ENCODE data around the gene SLC7A6.

Gene SLC7A6

GRCh38 chr16:68264128-68265077 is at the start of gene SLC7A6:
Gene SLC7A6, plus strand, starts transcription at chr16:68264526. Its CDS starts 10,201 bp downstream, at chr16:68274727.
- DNase-seq (ENCODE audit: low read depth): peak; percentile 79

DNA sequence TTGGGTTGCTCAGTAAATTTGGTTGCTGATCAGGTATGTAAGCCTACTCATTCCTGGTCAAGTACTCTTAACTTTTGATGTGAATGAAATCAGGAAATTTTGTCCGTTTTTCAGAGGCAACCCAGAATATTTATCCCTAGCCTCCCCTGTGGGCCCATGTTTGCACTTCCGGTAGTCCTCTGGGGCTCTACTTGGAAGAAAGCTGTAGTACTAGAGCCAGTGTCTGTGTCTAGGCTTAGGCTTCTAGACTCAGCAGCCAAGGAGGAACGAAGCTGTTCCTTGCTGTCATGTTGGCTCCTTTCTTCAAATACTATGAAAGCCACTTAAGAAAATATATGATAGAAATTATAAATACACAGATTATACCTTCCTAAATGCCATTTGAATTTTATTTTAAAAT is 49.6 kb upstream of the SLC7A6 start:
- DNase-seq (ENCODE audit: low read depth): no peak

- DNase-seq (ENCODE audit: low read depth): no peak
These were observed 49.0 kb upstream of the SLC7A6 start for GRCh38 chr16:68215302-68215701.

DNA sequence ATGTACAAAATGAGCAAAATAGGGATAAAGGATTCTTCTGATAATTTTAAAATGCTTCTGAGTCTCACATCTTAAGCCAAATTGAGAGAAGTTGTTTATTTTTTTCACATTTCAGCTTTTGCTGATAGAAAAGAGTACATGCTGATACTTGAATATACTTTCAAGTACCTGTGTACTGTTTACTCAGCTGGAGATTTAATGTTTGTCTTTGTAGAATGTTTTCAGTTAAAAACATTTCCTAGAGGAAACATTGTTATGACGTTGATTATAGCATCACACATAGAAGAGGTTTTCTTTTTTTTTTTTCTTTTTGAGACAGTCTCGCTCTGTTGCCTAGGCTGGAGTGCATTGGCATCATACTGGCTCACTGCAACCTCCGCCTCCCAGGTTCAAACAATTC is 48.1 kb upstream of the SLC7A6 start:
- no peak for DNase-seq (ENCODE audit: low read depth)

DNA sequence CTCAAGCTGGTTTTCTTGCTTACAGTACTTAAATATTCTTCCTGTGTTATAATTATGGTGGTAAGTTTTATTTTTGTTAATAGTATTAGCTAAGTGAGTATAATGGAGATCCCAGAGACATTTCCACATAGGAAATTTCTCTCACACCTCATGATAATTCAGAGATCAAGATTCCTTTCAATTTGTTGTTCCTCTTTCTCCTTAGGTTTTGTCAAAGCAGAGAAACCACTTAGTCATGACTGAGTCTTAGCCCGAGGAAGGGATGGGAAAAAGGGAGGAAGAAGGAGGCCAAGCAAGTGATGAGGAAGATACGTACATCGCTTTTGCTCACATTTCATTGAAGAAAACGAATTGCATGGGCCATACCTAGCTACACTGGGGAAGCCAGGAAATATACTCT is 46.8 kb upstream of the SLC7A6 start:
- no peak for DNase-seq (ENCODE audit: low read depth)

DNA sequence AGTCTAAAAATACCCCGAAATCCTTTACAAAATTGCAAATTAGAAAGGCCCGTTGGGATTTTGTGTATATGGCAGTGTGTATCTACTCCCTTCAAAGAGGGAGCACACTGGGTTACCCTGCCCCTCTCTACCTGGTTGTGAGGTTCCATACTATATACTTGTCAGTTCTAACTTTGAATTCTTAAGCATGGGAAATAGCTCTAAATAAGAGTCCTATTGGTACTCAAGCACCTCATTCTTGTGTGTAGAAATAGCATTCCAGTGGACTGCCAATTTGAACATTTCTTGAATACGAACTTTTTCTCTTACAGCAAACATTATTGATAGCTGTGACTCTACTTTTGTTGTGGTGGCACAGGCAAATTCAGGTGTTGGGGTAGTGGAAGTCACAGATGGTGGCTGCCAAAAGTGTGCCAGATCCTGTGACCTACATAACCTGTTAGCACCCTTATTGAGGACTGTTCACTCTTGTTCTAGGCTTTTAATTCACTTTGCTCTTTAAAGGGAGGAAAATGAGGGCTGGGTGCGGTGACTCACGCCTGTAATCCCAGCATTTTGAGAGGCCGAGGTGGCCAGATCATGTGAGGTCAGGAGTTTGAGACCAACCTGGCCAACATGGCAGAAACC is 44.5 kb upstream of the SLC7A6 start:
- no peak for DNase-seq (ENCODE audit: low read depth)

- no peak for DNase-seq (ENCODE audit: low read depth)
These were observed 41.3 kb upstream of the SLC7A6 start for GRCh38 chr16:68223072-68223471.

- DNase-seq (ENCODE audit: low read depth): no peak
These were observed 38.2 kb upstream of the SLC7A6 start for GRCh38 chr16:68226116-68226515.

GRCh38 chr16:68227183-68227793 is 37.0 kb upstream of the SLC7A6 start:
- no peak for DNase-seq (ENCODE audit: low read depth)

DNA sequence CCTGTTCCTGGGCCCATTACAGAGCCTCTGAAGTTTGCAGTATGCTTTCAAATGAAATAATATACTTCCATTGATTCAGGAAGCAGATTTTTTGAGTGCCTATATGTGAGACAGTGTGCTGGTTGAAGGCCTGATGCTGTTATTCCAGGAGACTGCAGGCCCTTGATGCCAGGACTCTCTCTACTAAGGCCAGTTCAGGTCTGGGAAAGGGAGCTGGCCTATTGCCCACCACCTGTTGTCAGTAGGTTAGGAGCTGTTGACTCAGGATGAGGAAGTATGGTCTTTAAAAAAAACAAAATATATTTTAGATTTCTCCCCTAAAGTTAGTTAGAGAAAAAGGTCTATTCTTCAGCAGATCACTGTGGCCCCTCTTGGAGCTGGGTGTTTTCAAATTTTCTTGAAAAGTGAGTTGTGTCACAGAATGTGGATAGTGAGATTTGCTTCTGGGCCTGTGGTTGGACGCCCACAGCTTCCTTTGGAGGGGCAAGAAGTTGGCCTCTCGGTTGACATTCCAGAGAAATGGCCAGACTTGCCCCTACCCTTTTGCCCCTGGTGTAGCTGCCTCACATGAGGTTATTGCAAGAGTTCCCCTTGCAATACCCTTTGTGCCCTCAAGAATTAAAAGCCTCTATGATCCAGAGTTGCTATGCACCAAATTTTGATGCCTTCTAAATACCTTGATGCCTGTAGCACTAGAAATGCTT is 36.3 kb upstream of the SLC7A6 start:
- DNase-seq (ENCODE audit: low read depth): no peak

GRCh38 chr16:68228652-68229051 is 35.7 kb upstream of the SLC7A6 start:
- no peak for DNase-seq (ENCODE audit: low read depth)

- peak; percentile 52 for DNase-seq (ENCODE audit: low read depth)
These were observed 34.7 kb upstream of the SLC7A6 start for GRCh38 chr16:68229431-68230175.

DNA sequence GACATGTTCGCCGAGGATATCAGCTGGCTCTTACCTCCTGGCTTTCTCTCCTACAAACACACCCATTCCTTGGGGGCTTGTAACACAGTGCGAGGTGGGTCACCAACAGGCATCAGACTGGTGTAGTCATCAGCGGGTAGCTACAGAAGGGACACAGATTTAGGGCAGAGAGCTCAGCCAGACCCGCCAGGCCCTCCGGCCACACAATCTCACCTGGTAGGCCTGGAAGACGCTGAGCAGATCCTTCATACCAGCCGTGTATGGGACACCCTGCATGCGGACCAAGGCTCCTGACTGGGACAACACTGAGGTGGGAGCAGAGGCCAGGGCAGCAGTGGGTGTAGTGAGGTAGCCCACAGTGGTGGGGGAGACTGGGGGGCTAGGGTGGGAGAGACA is 34.2 kb upstream of the SLC7A6 start:
- no peak for DNase-seq (ENCODE audit: low read depth)

DNA sequence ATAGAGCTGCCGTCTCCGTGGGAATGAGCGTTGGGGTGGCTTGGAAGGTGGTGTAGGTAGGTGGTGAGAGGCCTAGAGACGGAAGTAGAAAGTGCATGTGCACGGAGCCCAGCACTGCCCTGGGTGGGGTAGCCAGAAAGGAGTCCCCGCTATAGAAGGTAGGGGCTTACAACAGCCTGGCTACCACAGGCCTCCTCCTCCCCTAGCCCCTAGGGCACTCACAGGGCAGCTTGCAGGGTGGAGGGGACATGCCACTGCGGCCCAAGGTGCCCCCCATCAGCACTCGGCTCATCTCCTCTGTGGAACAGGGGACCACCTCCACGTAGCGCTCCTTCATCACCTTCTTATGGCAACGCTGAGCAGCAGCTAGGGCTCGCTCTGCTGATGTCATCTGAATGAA is 33.4 kb upstream of the SLC7A6 start:
- DNase-seq (ENCODE audit: low read depth): no peak

DNA sequence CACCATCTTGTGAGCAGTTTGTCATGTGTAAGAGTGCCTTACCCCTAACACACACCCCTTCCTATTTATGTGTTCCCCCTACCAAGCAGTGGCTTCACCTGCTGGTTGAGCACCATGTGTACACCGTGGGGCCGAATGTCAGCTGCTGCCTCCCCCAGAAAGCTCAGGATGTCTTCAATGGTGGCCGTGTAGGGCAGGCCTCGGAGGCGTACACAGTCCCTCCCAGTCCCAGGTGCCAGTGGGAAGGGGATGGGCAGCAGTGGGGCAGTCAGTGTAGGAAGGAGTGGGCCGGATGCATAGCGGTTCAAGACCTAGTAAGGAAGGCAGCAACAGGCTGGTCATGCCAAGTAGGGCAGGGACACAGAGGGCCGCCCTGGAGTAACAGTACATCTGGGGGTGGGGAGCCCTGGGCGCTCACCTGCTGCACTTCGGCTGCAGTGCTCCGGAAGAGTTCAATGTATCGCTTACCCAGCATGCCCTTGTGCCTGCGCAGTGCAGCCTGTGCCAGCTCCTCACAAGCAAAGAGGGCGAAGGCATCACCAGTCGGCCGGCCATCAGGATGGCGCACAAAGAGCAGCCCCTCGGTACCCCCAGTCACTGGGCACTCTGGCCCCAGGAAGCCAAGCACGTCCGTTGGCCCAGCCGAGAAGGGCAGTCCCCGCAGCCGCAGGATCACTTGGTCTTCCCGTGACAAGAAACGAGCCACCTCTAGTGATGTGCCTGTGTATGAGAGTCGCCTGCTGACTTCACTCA is 32.8 kb upstream of the SLC7A6 start:
- no peak for DNase-seq (ENCODE audit: low read depth)

- no peak for DNase-seq (ENCODE audit: low read depth)
These were observed 32.0 kb upstream of the SLC7A6 start for GRCh38 chr16:68232335-68232734.

DNA sequence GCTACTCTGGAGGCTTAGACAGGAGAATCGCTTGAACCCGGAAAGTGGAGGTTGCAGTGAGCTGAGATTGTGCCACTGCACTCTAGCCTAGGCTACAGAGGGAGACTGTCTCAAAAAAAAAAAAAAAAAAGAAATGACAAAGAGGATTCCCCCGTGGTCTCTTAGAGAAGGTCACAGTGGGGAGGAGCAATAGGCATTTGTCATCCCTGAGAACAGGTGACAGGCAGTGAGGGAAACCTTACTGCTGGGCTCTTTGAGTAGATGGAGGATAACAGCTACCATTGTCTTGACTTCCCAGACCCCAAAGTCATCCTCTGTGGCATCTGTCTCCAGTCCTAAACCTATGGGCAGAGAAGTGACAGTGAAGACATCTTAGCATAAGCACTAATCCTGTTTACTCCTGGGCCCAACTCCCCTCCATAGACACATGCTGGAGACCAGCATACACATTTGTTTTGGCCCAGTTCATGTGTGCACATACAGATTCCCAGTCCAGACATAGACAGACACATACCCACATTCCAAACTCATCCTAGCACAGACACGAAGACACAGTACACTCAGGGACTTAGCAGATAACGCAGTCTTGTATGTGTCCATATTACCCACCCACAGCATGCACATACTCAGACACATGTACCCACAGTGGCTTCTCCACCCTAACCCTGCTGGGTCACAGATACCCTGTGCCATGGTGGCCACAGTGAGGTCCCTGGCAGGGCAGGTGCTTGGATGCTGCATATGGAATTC is 31.1 kb upstream of the SLC7A6 start:
- no peak for DNase-seq (ENCODE audit: low read depth)

DNA sequence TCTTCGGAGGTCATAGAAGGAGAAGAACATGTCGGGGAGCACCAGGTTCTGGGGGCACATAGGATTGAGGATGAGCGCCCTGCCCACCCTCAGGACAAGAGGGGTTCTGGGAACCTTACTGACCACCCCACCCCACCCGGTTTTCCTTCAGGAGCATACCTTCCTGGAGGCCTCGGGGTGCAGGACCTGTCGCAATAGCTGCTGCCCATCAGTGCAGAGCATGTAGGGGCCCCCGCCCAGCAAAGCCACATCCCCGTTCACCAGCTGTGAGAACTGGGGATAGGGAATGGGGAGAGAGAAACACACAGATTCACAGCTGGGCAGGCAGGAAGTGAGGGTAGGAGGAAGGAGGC is 30.5 kb upstream of the SLC7A6 start:
- no peak for DNase-seq (ENCODE audit: low read depth)

GRCh38 chr16:68234188-68235107 is 29.9 kb upstream of the SLC7A6 start:
- DNase-seq (ENCODE audit: low read depth): no peak
